K562 (cell line): ENCODE data around the gene FDX2. TPM values are rescaled to one million over a fixed set of nuclear protein-coding genes. Genes with fewer than 3 reads are reported as not detected.

Experiments
- CREB1 ChIP-seq, 2 experiments: sonication (generic) in 1 of 2; formaldehyde crosslinking in 1 of 2; IDR thresholded peaks; 2 replicates each; pipeline versions ENCODE4 v1.6.1 to v1.8.0; 2012 to 2022; ENCODE audit warnings: inconsistent platforms in 1 of 2, mild to moderate bottlenecking in 1 of 2, missing genetic modification reagents in 1 of 2, moderate library complexity in 1 of 2
- DDX20 ChIP-seq: fragments of 450-650 bp; IDR thresholded peaks from 2 replicates; pipeline ENCODE4 v1.6.1; 2016; ENCODE audit warnings: missing genetic modification characterization, low read depth, mild to moderate bottlenecking, missing compliant biosample characterization, moderate library complexity
- ELF2 ChIP-seq: fragments of 250-450 bp; sonication (Bioruptor Pico); IDR thresholded peaks from 2 replicates; pipeline ENCODE4 v1.5.0; 2021; ENCODE audit warnings: mild to moderate bottlenecking
- FOXM1 ChIP-seq, 2 experiments: fragments of 450-650 bp in 1 of 2; sonication (generic) in 1 of 2; formaldehyde crosslinking in 1 of 2; IDR thresholded peaks; 2 replicates each; pipeline versions ENCODE4 v1.6.1 to v1.9.0; 2017 to 2022; ENCODE audit warnings: low read depth in 2 of 2, mild to moderate bottlenecking in 2 of 2, missing genetic modification reagents in 1 of 2, moderate library complexity in 1 of 2
- KLF1 ChIP-seq: fragments of 450-650 bp; IDR thresholded peaks from 2 replicates; pipeline ENCODE4 v1.6.1; 2016; ENCODE audit warnings: missing genetic modification characterization, missing compliant biosample characterization
- MEF2A ChIP-seq: IDR thresholded peaks from 2 replicates; pipeline ENCODE4 v1.6.1; 2011; ENCODE audit warnings: low read depth, mild to moderate bottlenecking, low read length, moderate library complexity; ENCODE audit not compliant: control insufficient read depth
- MTA1 ChIP-seq: fragments of 450-650 bp; IDR thresholded peaks from 2 replicates; pipeline ENCODE4 v1.6.1; 2017; ENCODE audit warnings: borderline replicate concordance
- NR3C1 ChIP-seq: sonication (generic); formaldehyde crosslinking; IDR thresholded peaks from 2 replicates; pipeline ENCODE4 v1.8.1; 2022; ENCODE audit warnings: missing genetic modification reagents
- PML ChIP-seq: IDR thresholded peaks from 2 replicates; pipeline ENCODE4 v1.6.1; 2012; ENCODE audit warnings: low read length, inconsistent platforms
- RNF2 ChIP-seq: sonication (generic); IDR thresholded peaks from 2 replicates; pipeline ENCODE4 v1.6.1; 2016
- TAF7 ChIP-seq: fragments of 450-650 bp; IDR thresholded peaks from 2 replicates; pipeline ENCODE4 v1.6.1; 2016; ENCODE audit warnings: missing genetic modification characterization, missing compliant biosample characterization
- TRIM24 ChIP-seq, 2 experiments: fragments of 450-650 bp; IDR thresholded peaks; 2 replicates each; pipeline ENCODE4 v1.6.1; 2016
- U2AF1 ChIP-seq: fragments of 200-400 bp; formaldehyde crosslinking; optimal IDR thresholded peaks from 2 replicates; pipeline ENCODE3; 2017; ENCODE audit warnings: mild to moderate bottlenecking, low read depth, low read length, moderate library complexity
- ZNF609 ChIP-seq: sonication (generic); formaldehyde crosslinking; IDR thresholded peaks from 2 replicates; pipeline ENCODE4 v1.8.1; 2023; ENCODE audit warnings: missing genetic modification reagents, mild to moderate bottlenecking, borderline replicate concordance
- ZNF717 ChIP-seq: fragments of 250-450 bp; sonication (Bioruptor Pico); IDR thresholded peaks from 2 replicates; pipeline ENCODE4 v1.5.0; 2021
- polyA plus RNA-seq, 8 experiments: library from polyadenylated mRNA; depleted of rRNA in 4 of 8; stranded (reverse) in 5 of 8; unstranded in 3 of 8; fragments of >200 nt; fragmentation: Nextera tagmentation in 2 of 8; fragmentation: Illumina TruSeq in 1 of 8; extraction: Ambion mirVana in 2 of 8; extraction: Trizol in 1 of 8; gene quantifications; 2 replicates each; pipeline versions ENCODE4 v1.2.1 to v1.2.3, GENCODE V29; 2011 to 2014; ENCODE audit warnings: inconsistent platforms in 1 of 8, missing spikeins in 1 of 8
- total RNA-seq, 7 experiments: library from RNA; depleted of rRNA in 6 of 7; stranded (reverse); fragments of >200 nt in 6 of 7; fragmentation: Illumina TruSeq in 2 of 7; extraction: Trizol in 2 of 7; gene quantifications; 2 replicates each; pipeline versions ENCODE4 v1.2.1 to v1.2.3, GENCODE V29; 2011 to 2021; ENCODE audit warnings: low replicate concordance in 1 of 7
- TF ChIP-seq, protein P1 (sequence below): sonication (generic); formaldehyde crosslinking; IDR thresholded peaks from 2 replicates; pipeline ENCODE4 v1.4.0; 2020; ENCODE audit warnings: mild to moderate bottlenecking, missing genetic modification reagents
- TF ChIP-seq, protein P2 (sequence below): fragments of 200-800 bp; sonication (Bioruptor generic); IDR thresholded peaks from 2 replicates; pipeline ENCODE4 v1.6.1; 2016; ENCODE audit warnings: missing genetic modification characterization, missing compliant biosample characterization

FDX2 gene
- total and polyA plus RNA-seq, 9 of the 15 experiments (the other 6 are each of a cell fraction or from before 2014, with no cell fraction given) = 2.5 to 49.8 (median 29.7) TPM

- TF ChIP-seq, protein P1, sequence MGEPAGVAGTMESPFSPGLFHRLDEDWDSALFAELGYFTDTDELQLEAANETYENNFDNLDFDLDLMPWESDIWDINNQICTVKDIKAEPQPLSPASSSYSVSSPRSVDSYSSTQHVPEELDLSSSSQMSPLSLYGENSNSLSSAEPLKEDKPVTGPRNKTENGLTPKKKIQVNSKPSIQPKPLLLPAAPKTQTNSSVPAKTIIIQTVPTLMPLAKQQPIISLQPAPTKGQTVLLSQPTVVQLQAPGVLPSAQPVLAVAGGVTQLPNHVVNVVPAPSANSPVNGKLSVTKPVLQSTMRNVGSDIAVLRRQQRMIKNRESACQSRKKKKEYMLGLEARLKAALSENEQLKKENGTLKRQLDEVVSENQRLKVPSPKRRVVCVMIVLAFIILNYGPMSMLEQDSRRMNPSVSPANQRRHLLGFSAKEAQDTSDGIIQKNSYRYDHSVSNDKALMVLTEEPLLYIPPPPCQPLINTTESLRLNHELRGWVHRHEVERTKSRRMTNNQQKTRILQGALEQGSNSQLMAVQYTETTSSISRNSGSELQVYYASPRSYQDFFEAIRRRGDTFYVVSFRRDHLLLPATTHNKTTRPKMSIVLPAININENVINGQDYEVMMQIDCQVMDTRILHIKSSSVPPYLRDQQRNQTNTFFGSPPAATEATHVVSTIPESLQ = no peak
- TF ChIP-seq MEF2A (no peak), PML (no peak), ZNF717 (0 out of 2 replicates have a peak, but pooled peaks have one; percentile 17), U2AF1 (no peak), MTA1 (no peak; the same call in 1 of the 2 replicates), RNF2 (no peak), FOXM1 (IDR thresholded peaks at IDR 0.05; ENCODE audit: low read depth) (no peak), FOXM1 (CRISPR knock-in tag; IDR thresholded peaks at IDR 0.05; ENCODE audit: low read depth) (no peak), DDX20 (tag) (no peak), TRIM24 (IDR thresholded peaks at IDR 0.05) (0 out of 4 replicates have a peak, but pooled peaks of 1 of the 2 experiments have one; percentile 28), ELF2 (no peak), CREB1 (IDR thresholded peaks at IDR 0.05) (no peak), CREB1 (CRISPR knock-in tag; IDR thresholded peaks at IDR 0.05) (no peak), ZNF609 (CRISPR knock-in tag) (no peak), TAF7 (tag) (no peak), KLF1 (tag) (no peak), NR3C1 (CRISPR knock-in tag) (no peak)
- TF ChIP-seq, protein P2, sequence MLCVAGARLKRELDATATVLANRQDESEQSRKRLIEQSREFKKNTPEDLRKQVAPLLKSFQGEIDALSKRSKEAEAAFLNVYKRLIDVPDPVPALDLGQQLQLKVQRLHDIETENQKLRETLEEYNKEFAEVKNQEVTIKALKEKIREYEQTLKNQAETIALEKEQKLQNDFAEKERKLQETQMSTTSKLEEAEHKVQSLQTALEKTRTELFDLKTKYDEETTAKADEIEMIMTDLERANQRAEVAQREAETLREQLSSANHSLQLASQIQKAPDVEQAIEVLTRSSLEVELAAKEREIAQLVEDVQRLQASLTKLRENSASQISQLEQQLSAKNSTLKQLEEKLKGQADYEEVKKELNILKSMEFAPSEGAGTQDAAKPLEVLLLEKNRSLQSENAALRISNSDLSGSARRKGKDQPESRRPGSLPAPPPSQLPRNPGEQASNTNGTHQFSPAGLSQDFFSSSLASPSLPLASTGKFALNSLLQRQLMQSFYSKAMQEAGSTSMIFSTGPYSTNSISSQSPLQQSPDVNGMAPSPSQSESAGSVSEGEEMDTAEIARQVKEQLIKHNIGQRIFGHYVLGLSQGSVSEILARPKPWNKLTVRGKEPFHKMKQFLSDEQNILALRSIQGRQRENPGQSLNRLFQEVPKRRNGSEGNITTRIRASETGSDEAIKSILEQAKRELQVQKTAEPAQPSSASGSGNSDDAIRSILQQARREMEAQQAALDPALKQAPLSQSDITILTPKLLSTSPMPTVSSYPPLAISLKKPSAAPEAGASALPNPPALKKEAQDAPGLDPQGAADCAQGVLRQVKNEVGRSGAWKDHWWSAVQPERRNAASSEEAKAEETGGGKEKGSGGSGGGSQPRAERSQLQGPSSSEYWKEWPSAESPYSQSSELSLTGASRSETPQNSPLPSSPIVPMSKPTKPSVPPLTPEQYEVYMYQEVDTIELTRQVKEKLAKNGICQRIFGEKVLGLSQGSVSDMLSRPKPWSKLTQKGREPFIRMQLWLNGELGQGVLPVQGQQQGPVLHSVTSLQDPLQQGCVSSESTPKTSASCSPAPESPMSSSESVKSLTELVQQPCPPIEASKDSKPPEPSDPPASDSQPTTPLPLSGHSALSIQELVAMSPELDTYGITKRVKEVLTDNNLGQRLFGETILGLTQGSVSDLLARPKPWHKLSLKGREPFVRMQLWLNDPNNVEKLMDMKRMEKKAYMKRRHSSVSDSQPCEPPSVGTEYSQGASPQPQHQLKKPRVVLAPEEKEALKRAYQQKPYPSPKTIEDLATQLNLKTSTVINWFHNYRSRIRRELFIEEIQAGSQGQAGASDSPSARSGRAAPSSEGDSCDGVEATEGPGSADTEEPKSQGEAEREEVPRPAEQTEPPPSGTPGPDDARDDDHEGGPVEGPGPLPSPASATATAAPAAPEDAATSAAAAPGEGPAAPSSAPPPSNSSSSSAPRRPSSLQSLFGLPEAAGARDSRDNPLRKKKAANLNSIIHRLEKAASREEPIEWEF (CRISPR knock-in tag) = no peak
Observed at GRCh38 chr19:10289836-10290356, 25.9 kb downstream of the FDX2 start, which contains the start of gene ICAM5 (continued).
